ENCODE measurements around the gene VCX2.
"Not testable (repeated sequence)": the region's sequence is repeated elsewhere in the genome, so short reads cannot be mapped to it uniquely, and the experiment has no call there.

The VCX2 gene

DNA sequence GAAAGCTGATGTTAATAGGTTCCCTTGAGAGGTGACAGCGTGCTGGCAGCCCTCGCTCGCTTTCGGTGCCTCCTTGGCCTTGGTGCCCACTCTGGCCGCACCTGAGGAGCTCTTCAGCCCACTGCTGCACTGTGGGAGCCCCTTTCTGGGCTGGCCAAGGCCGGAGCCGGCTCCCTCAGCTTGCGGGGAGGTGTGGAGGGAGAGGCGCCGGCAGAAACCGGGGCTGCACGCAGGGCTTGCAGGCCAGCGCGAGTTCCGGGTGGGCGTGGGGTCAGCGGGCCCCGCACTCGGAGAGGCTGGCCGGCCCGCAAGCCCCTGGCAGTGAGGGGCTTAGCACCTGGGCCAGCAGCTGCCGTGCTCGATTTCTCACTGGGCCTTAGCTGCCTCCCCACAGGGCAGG, 49.7 kb downstream of the VCX2 start:
- not testable (repeated sequence) for DNase-seq (ENCODE audit: low spot score)

All from pons (tissue), 1 donor.